22Rv1 (cell line): ENCODE data around the gene TRIM6.

Experiments
- H3K27ac ChIP-seq: fragments of 450-650 bp; 2 replicates; pipeline ENCODE4 v1.5.1; 2017
- ZFX ChIP-seq: fragments of 450-650 bp; IDR thresholded peaks from 2 replicates; pipeline ENCODE4 v1.6.1; 2017; ENCODE audit warnings: antibody characterized with exemption, borderline replicate concordance
- TF ChIP-seq, protein P1 (sequence below): fragments of 450-650 bp; IDR thresholded peaks from 2 replicates; pipeline ENCODE4 v1.5.1; 2017; ENCODE audit warnings: mild to moderate bottlenecking

Gene TRIM6

DNA sequence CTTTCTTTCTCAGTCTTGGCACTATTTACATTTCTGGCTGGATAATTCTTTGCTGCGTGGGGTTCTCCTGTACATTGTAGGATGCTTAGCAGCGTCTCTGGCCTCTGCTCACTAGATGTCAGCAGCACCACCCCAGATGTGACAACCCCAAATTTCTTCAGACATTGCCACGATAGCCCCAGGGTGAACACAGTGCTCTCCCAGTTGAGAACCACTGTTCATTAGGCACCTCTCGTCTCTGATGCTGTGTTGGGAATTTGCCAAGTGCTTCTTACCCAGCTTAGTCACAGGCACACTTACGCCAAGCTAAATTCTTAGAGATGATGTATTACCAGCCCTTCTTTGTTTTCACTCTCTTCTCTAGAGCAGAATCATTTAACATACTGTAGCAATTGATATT lies 9.4 kb downstream of the TRIM6 start:
- H3K27ac ChIP-seq = no peak overlapping the region
- no peak for TF ChIP-seq ZFX
- TF ChIP-seq, protein P1, sequence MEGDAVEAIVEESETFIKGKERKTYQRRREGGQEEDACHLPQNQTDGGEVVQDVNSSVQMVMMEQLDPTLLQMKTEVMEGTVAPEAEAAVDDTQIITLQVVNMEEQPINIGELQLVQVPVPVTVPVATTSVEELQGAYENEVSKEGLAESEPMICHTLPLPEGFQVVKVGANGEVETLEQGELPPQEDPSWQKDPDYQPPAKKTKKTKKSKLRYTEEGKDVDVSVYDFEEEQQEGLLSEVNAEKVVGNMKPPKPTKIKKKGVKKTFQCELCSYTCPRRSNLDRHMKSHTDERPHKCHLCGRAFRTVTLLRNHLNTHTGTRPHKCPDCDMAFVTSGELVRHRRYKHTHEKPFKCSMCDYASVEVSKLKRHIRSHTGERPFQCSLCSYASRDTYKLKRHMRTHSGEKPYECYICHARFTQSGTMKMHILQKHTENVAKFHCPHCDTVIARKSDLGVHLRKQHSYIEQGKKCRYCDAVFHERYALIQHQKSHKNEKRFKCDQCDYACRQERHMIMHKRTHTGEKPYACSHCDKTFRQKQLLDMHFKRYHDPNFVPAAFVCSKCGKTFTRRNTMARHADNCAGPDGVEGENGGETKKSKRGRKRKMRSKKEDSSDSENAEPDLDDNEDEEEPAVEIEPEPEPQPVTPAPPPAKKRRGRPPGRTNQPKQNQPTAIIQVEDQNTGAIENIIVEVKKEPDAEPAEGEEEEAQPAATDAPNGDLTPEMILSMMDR = no peak

DNA sequence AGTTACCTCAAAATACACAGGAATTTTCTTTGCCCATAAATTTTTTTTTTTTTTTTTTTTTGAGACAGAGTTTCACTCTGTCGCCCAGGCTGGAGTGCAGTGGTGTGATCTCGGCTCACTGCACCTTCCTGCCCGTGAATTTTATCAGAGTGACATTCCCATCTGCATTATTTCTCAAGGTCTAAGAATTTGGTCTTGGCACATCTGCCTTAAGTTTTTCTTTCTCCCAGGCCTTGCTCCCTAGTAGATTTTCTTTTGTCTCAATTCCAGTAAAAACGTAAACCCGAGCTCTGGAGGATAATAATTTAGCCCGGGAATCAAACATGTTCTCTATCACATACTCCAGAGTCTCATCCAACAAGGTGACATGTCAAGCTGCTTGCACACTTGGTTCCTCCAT lies 12.4 kb downstream of the TRIM6 start:
- H3K27ac ChIP-seq = no peak overlapping the region
- TF ChIP-seq, protein P1 = no peak
- no peak for TF ChIP-seq ZFX

DNA sequence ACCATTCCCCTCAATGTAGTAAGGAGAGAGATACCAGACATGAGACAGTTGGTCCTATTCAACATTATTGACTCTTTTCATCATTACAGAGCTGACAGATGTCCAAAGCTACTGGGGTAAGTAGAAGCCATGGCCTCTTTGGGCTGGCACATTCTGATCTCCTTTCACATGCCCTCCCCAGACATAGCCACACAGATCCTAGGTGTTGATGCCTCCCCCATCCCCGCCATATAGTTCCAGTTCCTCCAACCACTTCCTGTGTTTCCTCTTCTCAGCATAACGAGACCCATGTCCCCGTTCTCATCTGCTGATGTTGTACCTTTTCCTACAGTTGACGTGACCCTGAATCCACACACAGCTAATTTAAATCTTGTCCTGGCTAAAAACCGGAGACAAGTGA lies 14.0 kb downstream of the TRIM6 start:
- TF ChIP-seq, protein P1 = no peak
- TF ChIP-seq ZFX = no peak
- H3K27ac ChIP-seq = no peak overlapping the region

DNA sequence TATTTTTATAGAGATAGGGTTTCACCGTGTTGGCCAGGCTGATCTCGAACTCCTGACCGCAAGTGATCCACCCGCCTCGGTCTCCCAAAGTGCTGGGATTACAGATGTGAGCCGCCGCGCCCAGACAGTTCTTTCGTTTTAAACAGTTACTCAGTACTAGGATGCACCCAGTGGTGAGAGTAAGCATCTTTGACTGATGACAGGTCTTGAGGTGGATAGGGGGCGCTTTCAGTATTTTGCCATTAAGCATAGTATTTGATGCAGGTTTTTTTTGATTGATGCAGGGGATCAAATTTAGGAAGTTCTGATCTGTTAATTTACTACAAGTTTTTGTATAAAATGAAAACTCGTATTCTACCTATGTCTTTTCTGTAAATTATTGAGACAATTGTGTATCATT lies 15.2 kb downstream of the TRIM6 start:
- TF ChIP-seq, protein P1 = no peak
- TF ChIP-seq ZFX = no peak
- H3K27ac ChIP-seq = no peak overlapping the region

DNA sequence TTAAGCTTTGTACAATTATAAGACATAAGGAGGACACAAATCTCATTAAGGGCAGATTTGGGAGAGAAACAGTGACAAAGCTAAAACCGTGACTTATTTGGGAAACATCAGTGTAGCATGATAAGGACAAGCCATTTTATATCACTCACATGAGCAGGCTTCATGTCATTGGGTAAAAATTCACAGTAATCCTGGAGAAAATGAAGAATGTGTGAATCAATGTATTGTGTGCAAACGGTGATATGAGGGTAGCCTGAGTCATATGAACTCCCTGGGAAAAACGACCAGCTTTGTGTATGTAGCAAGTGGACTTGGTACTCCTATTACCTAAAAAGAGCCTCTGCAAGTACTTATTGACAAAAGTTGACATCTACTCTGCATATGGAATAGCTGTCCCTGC lies 22.4 kb downstream of the TRIM6 start:
- TF ChIP-seq ZFX = no peak
- TF ChIP-seq, protein P1 = no peak
- no peak overlapping the region for H3K27ac ChIP-seq

DNA sequence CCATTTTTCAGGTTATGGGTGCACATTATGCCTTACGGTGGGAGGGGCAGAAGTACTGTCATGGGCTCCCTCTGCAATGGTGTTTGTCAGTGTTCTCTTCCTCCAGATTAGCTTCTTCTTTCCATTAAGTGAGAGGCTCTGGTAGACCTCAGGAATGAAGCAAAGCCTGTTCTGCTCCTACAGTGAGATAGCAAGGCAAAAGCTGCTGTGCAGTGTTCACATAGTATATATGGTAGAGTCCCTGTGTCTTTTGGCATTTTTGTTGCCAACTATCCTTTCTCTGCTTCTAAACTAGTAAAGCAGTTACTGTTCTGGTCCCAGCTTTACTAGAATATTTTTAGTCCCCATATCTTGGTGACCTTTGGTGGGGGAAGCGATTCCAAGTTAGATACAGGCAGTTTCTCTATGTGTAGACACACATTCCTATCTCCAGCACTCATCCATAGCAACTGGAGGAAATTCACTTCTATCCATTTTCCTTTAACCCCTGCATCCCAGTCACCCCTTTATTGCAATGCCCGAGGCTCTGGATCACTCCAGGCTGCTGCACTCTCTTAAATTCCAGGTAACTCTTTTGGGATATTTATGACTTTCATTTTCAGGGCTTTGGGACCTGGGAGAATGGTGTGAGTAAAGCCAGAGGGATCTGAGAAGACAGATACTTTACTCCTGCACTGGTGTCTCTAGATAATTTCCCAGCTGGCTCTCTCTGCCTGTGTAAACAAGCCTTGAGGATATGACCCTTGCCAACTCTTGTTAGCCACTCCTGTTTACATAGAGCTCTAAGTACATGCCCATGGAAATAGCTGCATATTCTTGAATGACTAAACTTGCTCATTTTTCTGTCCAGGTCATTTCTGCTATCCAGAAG lies 24.4 kb downstream of the TRIM6 start:
- TF ChIP-seq, protein P1 = no peak
- no peak for TF ChIP-seq ZFX

DNA sequence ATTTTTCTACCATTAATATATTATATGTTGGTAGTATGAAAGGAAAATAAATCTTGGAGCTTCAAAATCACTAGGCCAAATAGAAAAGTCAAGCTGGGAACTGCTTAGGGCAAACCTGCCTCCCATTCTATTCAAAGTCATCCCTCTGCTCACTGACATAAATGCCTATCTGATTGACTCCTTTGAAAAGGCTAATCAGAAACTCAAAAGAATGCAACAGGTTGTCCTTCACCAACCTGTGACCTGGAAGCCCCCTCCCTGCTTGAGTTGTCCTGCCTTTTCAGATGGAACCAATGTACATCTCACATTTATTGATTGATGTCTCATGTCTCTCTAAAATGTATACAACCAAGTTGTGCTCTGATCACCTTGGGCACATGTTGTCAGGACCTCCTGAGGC lies 25.1 kb downstream of the TRIM6 start:
- H3K27ac ChIP-seq = no peak overlapping the region
- TF ChIP-seq, protein P1 = no peak
- TF ChIP-seq ZFX = no peak

More for the DNA sequence above, 24.4 kb downstream of the TRIM6 start:
- no peak overlapping the region for H3K27ac ChIP-seq
